H9 (cell line): ENCODE results near the gene THBS2. TPM values are rescaled to one million over a fixed set of nuclear protein-coding genes. Genes with fewer than 3 reads are reported as not detected.
"Not testable (repeated sequence)": the region's sequence is repeated elsewhere in the genome, so short reads cannot be mapped to it uniquely, and the experiment has no call there.

Source experiments
- DNase-seq: peaks from one replicate; pipeline ENCODE4 v3.0.0-alpha.2; 2017
- H2AFZ ChIP-seq: one replicate; pipeline ENCODE4 v1.6.1; 2013; ENCODE audit warnings: mild to moderate bottlenecking, low read length, control low read depth, moderate library complexity
- H2AK5ac ChIP-seq: 2 replicates; pipeline ENCODE4 v1.6.1; 2013; ENCODE audit warnings: low read length, control low read depth, mixed read lengths; ENCODE audit not compliant: insufficient read length
- H2BK120ac ChIP-seq: one replicate; pipeline ENCODE4 v1.6.1; 2013; ENCODE audit warnings: low read depth, mild to moderate bottlenecking, low read length, control low read depth, inconsistent platforms; ENCODE audit not compliant: poor library complexity, severe bottlenecking
- H2BK12ac ChIP-seq: 2 replicates; pipeline ENCODE4 v1.6.1; 2013; ENCODE audit warnings: low read length, control low read depth, mixed read lengths, low read depth; ENCODE audit not compliant: insufficient read length
- H2BK15ac ChIP-seq: 2 replicates; pipeline ENCODE4 v1.6.1; 2013; ENCODE audit warnings: low read depth, low read length, control low read depth
- H2BK20ac ChIP-seq: one replicate; pipeline ENCODE4 v1.6.1; 2013; ENCODE audit warnings: low read depth, mild to moderate bottlenecking, low read length, control low read depth, inconsistent platforms; ENCODE audit not compliant: poor library complexity, severe bottlenecking
- H2BK5ac ChIP-seq: 2 replicates; pipeline ENCODE4 v1.6.1; 2013; ENCODE audit warnings: low read length, control low read depth, mixed read lengths; ENCODE audit not compliant: insufficient read length
- H3K14ac ChIP-seq: 2 replicates; pipeline ENCODE4 v1.6.1; 2013; ENCODE audit warnings: low read length, control low read depth; ENCODE audit not compliant: insufficient read depth
- H3K18ac ChIP-seq: 2 replicates; pipeline ENCODE4 v1.6.1; 2013; ENCODE audit warnings: low read depth, mild to moderate bottlenecking, mixed read lengths, low read length, control low read depth; ENCODE audit not compliant: insufficient read length
- H3K23ac ChIP-seq: 2 replicates; pipeline ENCODE4 v1.6.1; 2013; ENCODE audit warnings: low read length, control low read depth, mixed read lengths, low read depth; ENCODE audit not compliant: insufficient read length
- H3K23me2 ChIP-seq: 2 replicates; pipeline ENCODE4 v1.6.1; 2013; ENCODE audit warnings: low read depth, mild to moderate bottlenecking, mixed read lengths, low read length, control low read depth; ENCODE audit not compliant: insufficient read length, poor library complexity, severe bottlenecking
- H3K27ac ChIP-seq: 2 replicates; pipeline ENCODE4 v1.5.1; 2013; ENCODE audit warnings: low read length, control low read depth, mixed read lengths, low read depth; ENCODE audit not compliant: insufficient read length
- H3K27me3 ChIP-seq: 2 replicates; pipeline ENCODE4 v1.6.1; 2013; ENCODE audit warnings: low read length, control low read depth, inconsistent platforms; ENCODE audit not compliant: insufficient read depth
- H3K4ac ChIP-seq: 2 replicates; pipeline ENCODE4 v1.6.1; 2013; ENCODE audit warnings: low read depth, mild to moderate bottlenecking, control low read depth, inconsistent platforms, low read length, moderate library complexity
- H3K4me1 ChIP-seq: 2 replicates; pipeline ENCODE4 v1.6.1; 2013; ENCODE audit warnings: low read length, control low read depth, inconsistent platforms; ENCODE audit not compliant: insufficient read depth
- H3K4me2 ChIP-seq: 2 replicates; pipeline ENCODE4 v1.6.1; 2013; ENCODE audit warnings: low read length, control low read depth, mixed read lengths; ENCODE audit not compliant: insufficient read length, insufficient read depth
- H3K56ac ChIP-seq: 2 replicates; pipeline ENCODE4 v1.6.1; 2013; ENCODE audit warnings: low read depth, mild to moderate bottlenecking, mixed read lengths, low read length, control low read depth; ENCODE audit not compliant: insufficient read length
- H3K79me1 ChIP-seq: 2 replicates; pipeline ENCODE4 v1.6.1; 2013; ENCODE audit warnings: low read depth, mild to moderate bottlenecking, moderate library complexity, low read length, control low read depth, inconsistent platforms; ENCODE audit not compliant: insufficient read depth, poor library complexity, severe bottlenecking
- H3K79me2 ChIP-seq: 2 replicates; pipeline ENCODE4 v1.6.1; 2013; ENCODE audit warnings: low read length, control low read depth, inconsistent platforms; ENCODE audit not compliant: insufficient read depth
- H3K9ac ChIP-seq: 2 replicates; pipeline ENCODE4 v1.6.1; 2013; ENCODE audit warnings: low read length, control low read depth, mixed read lengths; ENCODE audit not compliant: insufficient read length; ENCODE audit errors: extremely low read depth
- H3K9me3 ChIP-seq: one replicate; pipeline ENCODE4 v1.6.1; 2013; ENCODE audit warnings: low read depth, low read length, inconsistent platforms; ENCODE audit not compliant: control insufficient read depth
- H3T11ph ChIP-seq: one replicate; pipeline ENCODE4 v1.6.1; 2013; ENCODE audit warnings: mild to moderate bottlenecking, low read length, control low read depth, inconsistent platforms
- H4K20me1 ChIP-seq: one replicate; pipeline ENCODE4 v1.6.1; 2013; ENCODE audit not compliant: control insufficient read depth, insufficient read length, insufficient read depth
- H4K5ac ChIP-seq: 2 replicates; pipeline ENCODE4 v1.6.1; 2013; ENCODE audit warnings: low read depth, mild to moderate bottlenecking, mixed read lengths, low read length, control low read depth; ENCODE audit not compliant: insufficient read length
- H4K8ac ChIP-seq: replicated peaks from 2 replicates; pipeline ENCODE4 v1.6.1; 2013; ENCODE audit warnings: low read length, control low read depth, mixed read lengths, low read depth; ENCODE audit not compliant: insufficient read length
- H4K91ac ChIP-seq: 2 replicates; pipeline ENCODE4 v1.6.1; 2013; ENCODE audit warnings: low read depth, mild to moderate bottlenecking, moderate library complexity, mixed read lengths, low read length, control low read depth; ENCODE audit not compliant: insufficient read length
- H3K27ac Mint-ChIP-seq, 3 experiments: 2 replicates in 2 of 3; 3 replicates in 1 of 3; pipeline ENCODE4 v1.8.0; 2020 to 2021; ENCODE audit warnings: mixed read lengths in 3 of 3, mild to moderate bottlenecking in 1 of 3, moderate library complexity in 1 of 3
- H3K27me3 Mint-ChIP-seq: 2 replicates; pipeline ENCODE4 v1.8.0; 2021; ENCODE audit warnings: low read depth, mild to moderate bottlenecking, moderate library complexity, mixed read lengths
- H3K36me3 Mint-ChIP-seq, 3 experiments: 2 replicates in 2 of 3; 3 replicates in 1 of 3; pipeline ENCODE4 v1.8.0; 2020 to 2021; ENCODE audit warnings: low read depth in 3 of 3, mixed read lengths in 3 of 3; ENCODE audit not compliant: insufficient read depth in 1 of 3
- H3K4me1 Mint-ChIP-seq, 2 experiments: 2 replicates each; pipeline ENCODE4 v1.8.0; 2020; ENCODE audit warnings: mixed read lengths in 2 of 2
- H3K4me3 Mint-ChIP-seq, 2 experiments: 2 replicates in 1 of 2; 3 replicates in 1 of 2; pipeline ENCODE4 v1.8.0; 2020 to 2021; ENCODE audit warnings: mild to moderate bottlenecking in 2 of 2, mixed read lengths in 2 of 2, moderate library complexity in 1 of 2
- H3K9me3 Mint-ChIP-seq, 2 experiments: 2 replicates in 1 of 2; 3 replicates in 1 of 2; pipeline ENCODE4 v1.8.0; 2020; ENCODE audit warnings: mild to moderate bottlenecking in 2 of 2, mixed read lengths in 2 of 2, moderate library complexity in 1 of 2
- WGBS: extraction: QIAGEN DNeasy Blood & Tissue Kit; methylation state at CpG from one replicate; pipeline ENCODE4 v1.1.7; 2013; ENCODE audit warnings: missing lambda C conversion rate, low lambda C conversion rate, mixed read lengths; ENCODE audit not compliant: insufficient read length; ENCODE audit errors: extremely low coverage; 5-methylcytosine and 5-hydroxymethylcytosine counted together
- total RNA-seq: library from RNA; stranded (reverse); gene quantifications from 2 replicates; pipeline ENCODE4 v1.2.1, GENCODE V29; 2021

THBS2 gene
- total RNA-seq, 1 experiment from 2014 or later, result 14.7 TPM

DNA sequence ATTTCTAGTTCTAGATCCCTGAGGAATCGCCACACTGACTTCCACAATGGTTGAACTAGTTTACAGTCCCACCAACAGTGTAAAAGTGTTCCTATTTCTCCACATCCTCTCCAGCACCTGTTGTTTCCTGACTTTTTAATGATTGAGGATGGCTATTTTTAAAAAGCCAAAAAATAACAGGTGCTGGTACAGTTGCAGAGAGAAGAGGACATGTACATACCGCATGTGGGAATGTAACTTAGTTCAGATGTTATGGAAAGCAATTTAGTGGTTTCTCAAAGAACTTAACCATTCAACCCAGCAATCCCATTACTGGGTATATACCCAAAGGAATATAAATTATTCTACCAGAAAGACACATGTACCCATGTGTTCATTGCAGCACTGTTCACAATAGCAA, 57.4 kb downstream of the THBS2 start:
- peaks cover 0 to 11% (median 0%) of the 10 kb centered on the region in 3 experiments; a peak in 3 of 7 replicates for H3K36me3 Mint-ChIP-seq
- H3K14ac ChIP-seq, H3K18ac ChIP-seq, H3K79me1 ChIP-seq, H3K56ac ChIP-seq, H3K27ac ChIP-seq, H2BK12ac ChIP-seq, H3K4me1 Mint-ChIP-seq, H3K9me3 ChIP-seq, H3K23ac ChIP-seq, H3K79me2 ChIP-seq, H3K27me3 ChIP-seq, H2BK20ac ChIP-seq, H3K4me3 Mint-ChIP-seq, H3K27me3 Mint-ChIP-seq, H2AFZ ChIP-seq, H3K23me2 ChIP-seq, DNase-seq, H4K20me1 ChIP-seq, H4K91ac ChIP-seq, H3K4me1 ChIP-seq, H3K9ac ChIP-seq, H4K8ac ChIP-seq, H3K4me2 ChIP-seq, H4K5ac ChIP-seq, H2BK120ac ChIP-seq, H2BK5ac ChIP-seq, H3K4ac ChIP-seq, H2AK5ac ChIP-seq, H2BK15ac ChIP-seq, H3K27ac Mint-ChIP-seq, H3T11ph ChIP-seq: not testable (repeated sequence)
- WGBS, result no CpG with 5 or more reads among the region's 2 CpGs
- H3K9me3 Mint-ChIP-seq, result peaks cover 5 to 13% of the 10 kb centered on the region in 2 experiments; a peak in 4 of 5 replicates
